BLaER1 treated with 17β-estradiol and CSF1 and Interleukin-3, amounts not matched to agents 10 nM and 100 nM (cell line): ENCODE measurements around the gene MYO1E.
"Not testable (repeated sequence)": the region's sequence is repeated elsewhere in the genome, so short reads cannot be mapped to it uniquely, and the experiment has no call there.

ENCODE experiments used
- H3K27ac ChIP-seq, 11 experiments: shearing (Covaris generic); formaldehyde crosslinking; 2 replicates each; pipeline ENCODE4 v1.8.1; 2022
- H3K27me3 ChIP-seq, 11 experiments: shearing (Covaris generic); formaldehyde crosslinking; 2 replicates each; pipeline ENCODE4 v1.8.1; 2022
- H3K36me3 ChIP-seq, 11 experiments: shearing (Covaris generic); formaldehyde crosslinking; 2 replicates each; pipeline ENCODE4 v1.8.1; 2022
- H3K4me1 ChIP-seq, 10 experiments: shearing (Covaris generic); formaldehyde crosslinking; 2 replicates each; pipeline ENCODE4 v1.8.1; 2022
- H3K4me2 ChIP-seq, 11 experiments: shearing (Covaris generic); formaldehyde crosslinking; 2 replicates each; pipeline ENCODE4 v1.8.1; 2022
- H3K4me3 ChIP-seq, 10 experiments: shearing (Covaris generic); formaldehyde crosslinking; 2 replicates each; pipeline ENCODE4 v1.8.1; 2022
- H3K9ac ChIP-seq, 11 experiments: shearing (Covaris generic); formaldehyde crosslinking; 2 replicates each; pipeline ENCODE4 v1.8.1; 2022
- H3K9me3 ChIP-seq, 11 experiments: shearing (Covaris generic); formaldehyde crosslinking; replicated peaks in 1 of 11; 2 replicates each; pipeline ENCODE4 v1.8.1; 2022
- H4K20me1 ChIP-seq, 11 experiments: shearing (Covaris generic); formaldehyde crosslinking; 2 replicates each; pipeline ENCODE4 v1.8.1; 2022
- Cebpa-rat ChIP-seq, 11 experiments: shearing (Covaris generic); IDR thresholded peaks; 2 replicates each; pipeline ENCODE4 v1.8.1; 2022

The MYO1E gene

GRCh38 chr15:59396211-59396610, 23.5 kb upstream of the MYO1E start:
- no peak overlapping the region for H3K9ac ChIP-seq
- no peak overlapping the region for H3K27ac ChIP-seq
- H4K20me1 ChIP-seq, result no peaks in the 10 kb centered on the region
- peaks cover 10 to 98% (median 41%) of the 10 kb centered on the region in 10 experiments for H3K4me1 ChIP-seq
- H3K4me3 ChIP-seq, result no peak overlapping the region
- no peak for TF ChIP-seq Cebpa-rat (IDR thresholded peaks at IDR 0.05)
- H3K4me2 ChIP-seq, result peak overlapping the region in 3 of 11 experiments; percentile 28 to 41 (median 34); a peak in 6 of 22 replicates
- H3K9me3 ChIP-seq, result no peaks in the 10 kb centered on the region
- no peaks in the 10 kb centered on the region for H3K36me3 ChIP-seq
- H3K27me3 ChIP-seq, result no peaks in the 10 kb centered on the region

- Histone ChIP-seq H3K4me3 (no peak overlapping the region), H4K20me1 (no peaks in the 10 kb centered on the region), H3K4me1 (peaks cover 4 to 92% (median 25%) of the 10 kb centered on the region in 10 experiments), H3K27me3 (no peaks in the 10 kb centered on the region), H3K36me3 (no peaks in the 10 kb centered on the region), H3K27ac (no peak overlapping the region), H3K9ac (no peak overlapping the region), H3K4me2 (peak overlapping the region in 3 of 11 experiments; percentile 57 to 69 (median 63); a peak in 6 of 22 replicates), H3K9me3 (no peaks in the 10 kb centered on the region)
- no peak for TF ChIP-seq Cebpa-rat (IDR thresholded peaks at IDR 0.05)
These were observed 21.5 kb upstream of the MYO1E start for GRCh38 chr15:59394166-59394661.

GRCh38 chr15:59392299-59392698, 19.6 kb upstream of the MYO1E start:
- Histone ChIP-seq H4K20me1 (no peaks in the 10 kb centered on the region), H3K36me3 (no peaks in the 10 kb centered on the region), H3K27ac (peak overlapping the region in 1 of 11 experiments; percentile 60; a peak in 3 of 22 replicates), H3K4me2 (peak overlapping the region in 5 of 11 experiments; percentile 53 to 69 (median 63); a peak in 7 of 22 replicates), H3K9ac (no peak overlapping the region), H3K4me1 (peaks cover 0 to 86% (median 8%) of the 10 kb centered on the region in 10 experiments; a peak in 10 of 20 replicates), H3K4me3 (no peak overlapping the region), H3K27me3 (no peaks in the 10 kb centered on the region), H3K9me3 (no peaks in the 10 kb centered on the region)
- TF ChIP-seq Cebpa-rat (IDR thresholded peaks at IDR 0.05), result no peak

- Histone ChIP-seq H3K9me3 (no peaks in the 10 kb centered on the region), H4K20me1 (no peaks in the 10 kb centered on the region), H3K4me1 (peaks cover 0 to 52% (median 6%) of the 10 kb centered on the region in 10 experiments; a peak in 10 of 20 replicates), H3K4me3 (no peak overlapping the region), H3K9ac (no peak overlapping the region), H3K27me3 (no peaks in the 10 kb centered on the region), H3K27ac (peak overlapping the region in 1 of 11 experiments; percentile 35; a peak in 1 of 22 replicates), H3K36me3 (no peaks in the 10 kb centered on the region), H3K4me2 (peak overlapping the region in 4 of 11 experiments; percentile 3 to 54 (median 46); a peak in 7 of 22 replicates)
- 0 out of 22 replicates have a peak, but pooled peaks of 1 of the 11 experiments have one; percentile 34 for TF ChIP-seq Cebpa-rat (IDR thresholded peaks at IDR 0.05)
These were observed 16.0 kb upstream of the MYO1E start for GRCh38 chr15:59388670-59389069.

- not testable (repeated sequence) for H3K27ac ChIP-seq, H3K36me3 ChIP-seq, H3K9me3 ChIP-seq, H3K27me3 ChIP-seq, H3K4me3 ChIP-seq, H3K9ac ChIP-seq, H4K20me1 ChIP-seq
- Histone ChIP-seq H3K4me2 (peak overlapping the region in 2 of 11 experiments; percentile 49 to 54; a peak in 3 of 22 replicates), H3K4me1 (peaks cover 0 to 38% (median 2%) of the 10 kb centered on the region in 10 experiments; a peak in 9 of 20 replicates)
These were observed 14.7 kb upstream of the MYO1E start for GRCh38 chr15:59387196-59387878.

DNA sequence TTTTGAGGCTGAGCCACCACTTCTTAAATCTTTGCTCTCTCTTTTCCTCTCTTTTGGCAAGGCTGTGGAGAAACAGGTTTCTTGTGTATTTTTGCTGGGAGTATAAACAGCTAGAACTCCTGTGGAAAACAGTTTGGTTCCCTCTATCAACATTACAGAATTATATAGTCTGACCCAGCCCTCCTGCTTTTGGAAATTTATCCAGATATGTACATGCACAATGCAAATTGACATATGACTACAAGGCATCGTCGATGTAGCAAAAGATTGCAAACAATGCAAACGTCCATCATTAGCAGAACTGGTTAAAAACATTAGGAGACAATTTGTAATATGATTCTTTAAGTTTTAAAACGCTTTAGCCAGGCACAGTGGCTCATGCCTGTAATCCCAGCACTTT, 12.5 kb upstream of the MYO1E start:
- Histone ChIP-seq H3K9ac (no peak overlapping the region), H3K9me3 (no peaks in the 10 kb centered on the region), H3K4me3 (no peak overlapping the region), H3K4me2 (no peak overlapping the region), H3K4me1 (peaks cover 0 to 24% (median 0%) of the 10 kb centered on the region in 10 experiments; a peak in 8 of 20 replicates), H3K27ac (no peak overlapping the region), H3K36me3 (no peaks in the 10 kb centered on the region), H3K27me3 (no peaks in the 10 kb centered on the region), H4K20me1 (no peaks in the 10 kb centered on the region)
- TF ChIP-seq Cebpa-rat (IDR thresholded peaks at IDR 0.05), result no peak

- Histone ChIP-seq H3K36me3 (no peaks in the 10 kb centered on the region), H3K4me1 (peaks cover 0 to 20% (median 0%) of the 10 kb centered on the region in 10 experiments; a peak in 8 of 20 replicates), H3K27ac (no peak overlapping the region), H3K27me3 (no peaks in the 10 kb centered on the region), H3K4me2 (no peak overlapping the region), H3K4me3 (no peak overlapping the region), H4K20me1 (no peaks in the 10 kb centered on the region), H3K9ac (no peak overlapping the region), H3K9me3 (no peaks in the 10 kb centered on the region)
- no peak for TF ChIP-seq Cebpa-rat (IDR thresholded peaks at IDR 0.05)
These were observed 11.8 kb upstream of the MYO1E start for GRCh38 chr15:59384507-59384906.

DNA sequence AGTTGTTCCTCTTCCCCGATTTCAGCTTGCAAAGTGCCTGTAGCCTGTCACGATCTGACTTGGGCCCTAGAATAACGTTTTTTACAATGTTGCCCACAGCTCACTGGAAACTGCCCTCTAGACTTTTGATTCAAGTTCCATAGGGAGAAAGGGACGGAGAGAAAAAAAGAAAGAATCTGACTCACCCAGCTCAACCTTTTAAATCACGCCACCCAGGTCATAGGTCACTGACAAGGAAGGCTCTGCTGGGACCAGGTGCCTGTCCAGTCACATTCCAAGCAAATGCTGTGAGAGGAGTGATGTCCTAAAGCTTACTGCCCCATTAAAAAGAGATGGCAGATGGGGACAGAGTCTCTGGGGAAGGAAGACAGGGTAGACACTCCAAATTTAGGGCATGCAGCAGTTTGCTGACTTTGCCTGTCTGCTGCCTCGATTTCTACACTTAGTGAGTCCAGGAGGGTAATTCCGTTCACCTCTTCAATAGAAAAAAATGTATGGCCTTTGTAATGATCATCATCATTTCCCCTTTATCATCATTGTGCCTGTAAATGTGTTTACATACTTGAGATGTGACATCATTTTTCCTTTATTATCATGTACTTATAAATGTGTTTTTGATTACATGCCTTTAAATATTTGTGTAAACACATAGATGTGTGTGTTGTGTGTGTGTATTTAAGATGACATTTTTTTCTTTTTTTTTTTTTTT, 8.4 kb upstream of the MYO1E start:
- Histone ChIP-seq H3K36me3 (no peaks in the 10 kb centered on the region), H3K9me3 (no peaks in the 10 kb centered on the region), H3K4me1 (no peaks in the 10 kb centered on the region; a peak in 1 of 20 replicates), H3K27me3 (no peaks in the 10 kb centered on the region), H3K9ac (no peak overlapping the region), H4K20me1 (no peaks in the 10 kb centered on the region), H3K4me2 (no peak overlapping the region), H3K27ac (no peak overlapping the region), H3K4me3 (no peak overlapping the region)
- no peak for TF ChIP-seq Cebpa-rat (IDR thresholded peaks at IDR 0.05)

- Histone ChIP-seq H3K4me1 (no peaks in the 10 kb centered on the region; a peak in 1 of 20 replicates), H3K4me2 (no peak overlapping the region), H3K9me3 (no peaks in the 10 kb centered on the region), H3K4me3 (no peak overlapping the region), H3K27me3 (peaks cover 0 to 8% (median 5%) of the 10 kb centered on the region in 11 experiments; a peak in 12 of 22 replicates), H3K36me3 (no peaks in the 10 kb centered on the region), H4K20me1 (no peaks in the 10 kb centered on the region), H3K9ac (no peak overlapping the region), H3K27ac (no peak overlapping the region)
- TF ChIP-seq Cebpa-rat (IDR thresholded peaks at IDR 0.05), result no peak
These were observed 6.9 kb upstream of the MYO1E start for GRCh38 chr15:59379531-59379930.
